Measurements from ENCODE around the gene LCN6.

- TF ChIP-seq E2F1 (CRISPR knock-in tag; IDR thresholded peaks at IDR 0.05) = no peak
- TF ChIP-seq SETDB1 (CRISPR knock-in tag; IDR thresholded peaks at IDR 0.05; ENCODE audit: borderline replicate concordance) = no peak
- no peak for TF ChIP-seq CTCF (CRISPR knock-in tag; IDR thresholded peaks at IDR 0.05)
- no peak for TF ChIP-seq MAFK (conservative IDR thresholded peaks at IDR 0.05 in 1 of 2, IDR thresholded peaks at IDR 0.05 in 1 of 2; ENCODE audit: low read length in 2 of 2)
- TF ChIP-seq ZNF790 (CRISPR knock-in tag; IDR thresholded peaks at IDR 0.05; ENCODE audit: borderline replicate concordance) = no peak
- no peak for TF ChIP-seq CBX5 (CRISPR knock-in tag; IDR thresholded peaks at IDR 0.05; ENCODE audit: borderline replicate concordance)
These were observed 7.8 kb upstream of the LCN6 start for GRCh38 chr9:136756134-136756438.
